HG02759 (cell line): ENCODE data around the gene KLF1.

Experiments
- ATAC-seq: cut with Tn5 transposase; IDR thresholded peaks from one replicate; pipeline ENCODE4 v1.9.1; 2021; ENCODE audit warnings: mild to moderate bottlenecking, moderate library complexity; ENCODE audit not compliant: unreplicated experiment

The KLF1 gene

DNA sequence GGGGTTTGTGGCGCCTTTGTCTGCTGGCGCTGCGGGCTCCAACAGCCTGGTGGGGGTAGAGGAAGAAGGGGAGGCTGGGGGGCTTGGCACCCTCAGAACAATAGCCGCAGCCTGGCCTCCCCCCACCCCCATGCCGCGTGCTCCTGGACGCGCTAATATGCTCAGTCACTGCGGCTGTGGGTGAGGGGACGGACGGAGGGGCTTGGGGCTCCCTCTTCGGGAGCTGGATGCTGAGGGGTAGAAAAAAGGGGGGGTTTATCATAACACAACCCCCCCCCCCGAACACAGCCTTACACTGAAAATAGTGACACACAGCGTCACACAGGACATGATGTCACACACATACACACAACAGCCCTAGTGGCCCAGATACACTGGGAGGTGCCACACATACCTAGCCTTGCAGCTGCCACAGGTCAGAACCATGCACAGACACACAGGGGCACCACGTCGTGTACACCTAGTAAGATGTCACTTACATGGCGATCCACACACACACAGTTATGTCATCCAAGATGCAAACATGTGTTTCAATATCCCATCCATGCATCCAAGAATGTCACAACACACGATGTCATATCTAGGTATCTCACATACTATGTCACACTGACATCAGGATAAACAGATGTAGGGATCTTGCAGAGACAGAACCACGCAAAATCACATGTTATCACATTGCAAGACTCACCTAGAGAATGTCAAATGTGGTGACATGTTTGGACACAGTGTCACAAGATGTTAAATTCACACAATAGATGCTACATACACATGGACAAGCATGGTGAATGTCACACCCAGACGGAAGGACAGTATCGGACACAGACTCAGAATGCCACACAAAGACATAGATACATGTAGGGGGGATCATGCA lies 47.9 kb downstream of the KLF1 start:
- ATAC-seq: no peak

DNA sequence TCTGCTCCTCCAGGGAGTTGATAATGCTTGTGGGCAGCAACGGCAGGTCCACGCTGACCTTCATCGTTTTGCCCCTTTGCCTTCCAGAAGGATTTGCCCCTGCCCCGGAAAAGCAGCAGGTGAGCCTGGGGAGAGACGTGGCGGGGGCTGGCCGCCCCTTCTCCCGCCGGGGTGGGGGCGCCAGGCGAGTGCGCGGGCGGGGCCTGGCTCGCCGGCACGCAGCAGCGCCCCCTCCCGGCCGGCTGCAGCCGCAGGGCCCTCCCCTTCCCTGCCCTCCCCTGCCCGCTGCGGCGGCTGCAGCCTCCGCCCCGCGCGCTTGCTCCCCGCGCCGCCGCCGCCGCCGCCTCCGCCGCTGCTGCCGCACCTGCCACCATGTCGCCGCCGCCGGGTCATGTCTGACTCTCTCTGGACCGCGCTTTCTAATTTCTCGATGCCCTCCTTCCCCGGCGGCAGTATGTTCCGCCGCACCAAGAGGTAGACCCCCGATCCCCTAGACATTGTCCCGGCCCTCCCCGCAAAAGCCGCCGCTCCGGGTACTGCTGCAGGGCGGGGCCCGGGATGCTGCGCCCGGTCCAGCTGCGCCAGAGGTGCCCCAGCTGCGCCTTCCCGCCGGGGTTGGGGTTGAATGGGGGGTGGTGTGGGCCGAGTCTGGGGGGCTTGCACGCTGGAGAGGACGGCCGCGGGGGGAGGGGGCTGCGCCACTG lies 48.7 kb downstream of the KLF1 start, which contains the start of gene MAST1:
Gene MAST1 (plus strand): TSS at position 334 of the 704 bp plus-strand sequence. CDS start 58 bp downstream, at position 392.
- ATAC-seq: no peak

GRCh38 chr19:12837225-12837624 lies 49.8 kb downstream of the KLF1 start:
- ATAC-seq: no peak

DNA sequence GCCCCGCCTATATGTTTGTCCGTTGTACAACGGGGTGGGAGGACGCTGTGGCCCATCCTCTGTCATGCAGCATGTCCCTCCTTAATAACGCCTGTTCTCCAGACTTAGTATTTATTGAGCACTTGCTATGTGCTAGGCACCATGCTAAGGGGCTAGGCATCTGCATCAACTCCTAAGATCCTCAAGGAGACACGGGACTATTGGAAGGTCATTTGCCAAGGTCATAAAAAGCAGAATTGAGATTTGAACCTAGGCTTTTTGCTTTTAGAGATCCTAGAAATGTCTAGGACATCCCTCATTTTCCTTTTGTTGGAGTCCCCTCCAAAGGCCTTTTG lies 50.5 kb downstream of the KLF1 start:
- ATAC-seq: no peak

DNA sequence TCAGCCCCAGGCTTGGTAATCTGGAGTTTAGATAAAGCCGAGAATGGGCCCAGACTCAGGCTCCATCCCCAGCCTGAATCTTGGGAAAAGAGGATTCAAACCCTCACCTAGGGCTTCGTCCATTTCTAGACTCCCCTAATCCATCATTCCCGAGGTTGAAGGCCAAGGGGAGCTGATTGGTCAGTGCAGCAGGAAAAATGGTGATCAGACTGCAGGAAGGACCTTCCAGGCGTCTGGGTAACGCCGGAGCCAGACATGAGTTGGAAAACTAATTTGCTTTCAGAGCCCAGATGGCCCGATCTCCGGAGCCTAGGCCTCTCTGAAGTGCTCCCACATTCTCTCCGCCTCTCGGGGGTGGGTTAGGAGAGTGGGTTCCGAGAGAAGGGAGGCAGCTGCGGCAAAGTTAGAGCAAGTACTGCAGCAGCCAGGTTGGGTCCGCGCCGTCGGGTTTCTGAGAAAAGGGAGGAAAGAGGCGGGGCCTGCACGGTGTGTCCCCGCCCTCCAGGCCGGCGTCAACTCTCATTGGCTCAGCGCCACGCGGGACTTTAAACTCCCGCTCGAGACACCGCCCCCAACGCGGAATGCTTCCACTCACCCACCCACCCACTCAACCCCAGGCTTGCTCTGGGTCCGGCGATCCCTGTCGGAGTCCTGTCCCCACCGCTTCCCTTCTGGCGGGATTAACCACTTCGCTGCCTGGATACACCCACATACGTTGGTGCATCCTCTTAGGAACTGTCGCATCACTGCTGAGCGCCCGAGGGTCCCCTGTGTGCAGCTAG lies 51.8 kb downstream of the KLF1 start:
- no peak for ATAC-seq

- ATAC-seq: no peak
Observed at GRCh38 chr19:12834566-12834943, 52.4 kb downstream of the KLF1 start, which contains the start of gene RTBDN. TSS of gene RTBDN (minus strand) at chr19:12834579. CDS start at chr19:12829979, 4,600 bp downstream.
